ENCODE results near the gene RIMBP2.

DNA sequence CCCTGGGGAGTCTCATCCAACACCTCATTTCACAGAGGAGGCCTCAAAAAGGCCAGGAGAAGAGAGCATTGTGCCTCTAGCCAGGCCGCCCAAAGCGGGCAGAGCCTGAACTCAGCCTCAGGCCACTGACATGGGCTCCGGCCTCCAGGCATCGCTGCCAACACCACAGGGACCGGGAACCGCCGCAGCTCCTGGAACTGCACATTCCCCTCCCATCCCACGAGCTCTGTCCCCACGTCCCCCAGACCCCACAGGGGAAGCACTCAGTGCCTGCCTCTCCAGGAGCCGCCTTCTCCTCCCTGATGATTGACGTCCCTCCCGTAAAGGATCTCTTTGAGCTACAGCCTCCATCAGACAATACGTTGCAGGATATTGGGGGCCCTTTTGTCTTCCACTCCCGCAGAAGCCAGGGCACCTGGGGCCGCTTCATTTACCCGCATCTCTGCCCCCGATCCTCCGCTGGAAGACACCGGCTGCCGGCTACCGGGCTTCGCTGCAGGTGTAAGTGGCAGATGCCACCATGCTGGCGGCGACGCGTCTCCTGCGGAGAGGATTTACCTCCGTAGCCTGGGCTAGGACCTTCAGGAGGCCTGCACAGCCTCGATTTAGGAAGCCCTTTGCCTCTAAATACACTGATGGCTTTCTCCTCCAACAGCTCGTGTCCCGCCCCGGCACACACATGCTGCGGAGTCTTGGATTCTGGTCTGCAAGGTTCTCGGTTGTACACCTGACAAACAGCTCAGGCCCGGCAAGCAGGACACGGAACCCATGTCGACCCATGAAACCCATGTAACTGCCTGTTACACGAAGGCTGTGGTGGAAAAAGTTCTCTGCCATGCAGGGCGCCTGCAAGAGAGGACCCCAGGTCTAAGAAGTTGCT lies 104.8 kb downstream of the RIMBP2 start:
- TF ChIP-seq, protein P1, sequence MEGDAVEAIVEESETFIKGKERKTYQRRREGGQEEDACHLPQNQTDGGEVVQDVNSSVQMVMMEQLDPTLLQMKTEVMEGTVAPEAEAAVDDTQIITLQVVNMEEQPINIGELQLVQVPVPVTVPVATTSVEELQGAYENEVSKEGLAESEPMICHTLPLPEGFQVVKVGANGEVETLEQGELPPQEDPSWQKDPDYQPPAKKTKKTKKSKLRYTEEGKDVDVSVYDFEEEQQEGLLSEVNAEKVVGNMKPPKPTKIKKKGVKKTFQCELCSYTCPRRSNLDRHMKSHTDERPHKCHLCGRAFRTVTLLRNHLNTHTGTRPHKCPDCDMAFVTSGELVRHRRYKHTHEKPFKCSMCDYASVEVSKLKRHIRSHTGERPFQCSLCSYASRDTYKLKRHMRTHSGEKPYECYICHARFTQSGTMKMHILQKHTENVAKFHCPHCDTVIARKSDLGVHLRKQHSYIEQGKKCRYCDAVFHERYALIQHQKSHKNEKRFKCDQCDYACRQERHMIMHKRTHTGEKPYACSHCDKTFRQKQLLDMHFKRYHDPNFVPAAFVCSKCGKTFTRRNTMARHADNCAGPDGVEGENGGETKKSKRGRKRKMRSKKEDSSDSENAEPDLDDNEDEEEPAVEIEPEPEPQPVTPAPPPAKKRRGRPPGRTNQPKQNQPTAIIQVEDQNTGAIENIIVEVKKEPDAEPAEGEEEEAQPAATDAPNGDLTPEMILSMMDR (IDR thresholded peaks at IDR 0.05; ENCODE audit: low read length) = no peak
- no peak for TF ChIP-seq EZH2 (optimal IDR thresholded peaks at IDR 0.05; ENCODE audit: low read depth, low read length)
- TF ChIP-seq EZH2phosphoT487 (IDR thresholded peaks at IDR 0.05; ENCODE audit: low read length) = no peak
